PFSK-1 (cell line): Measurements from ENCODE around the gene UVRAG.

Source experiments
- FOXP2 ChIP-seq: optimal IDR thresholded peaks from 2 replicates; pipeline ENCODE3; 2011; ENCODE audit warnings: borderline replicate concordance, control low read depth, inconsistent platforms; ENCODE audit not compliant: insufficient read depth; ENCODE audit errors: extremely low read length, extremely low read depth
- POLR2AphosphoS5 ChIP-seq: IDR thresholded peaks from 2 replicates; pipeline ENCODE4 v1.6.1; 2012; ENCODE audit warnings: low read depth, mild to moderate bottlenecking, control low read depth, low read length, moderate library complexity
- REST ChIP-seq, 2 experiments: IDR thresholded peaks; 2 replicates each; pipeline versions ENCODE4 v1.6.1 to v1.8.0; 2011 to 2012; ENCODE audit warnings: low read depth in 2 of 2, low read length in 2 of 2, control low read depth in 1 of 2, inconsistent platforms in 1 of 2, mild to moderate bottlenecking in 1 of 2, moderate library complexity in 1 of 2; ENCODE audit not compliant: insufficient read depth in 1 of 2
- SIN3A ChIP-seq: IDR thresholded peaks from 2 replicates; pipeline ENCODE4 v1.6.1; 2012; ENCODE audit warnings: mild to moderate bottlenecking, low read length, moderate library complexity, borderline replicate concordance; ENCODE audit not compliant: insufficient read depth
- TAF1 ChIP-seq: IDR thresholded peaks from 2 replicates; pipeline ENCODE4 v1.6.1; 2012; ENCODE audit warnings: low read length, control low read depth, borderline replicate concordance; ENCODE audit not compliant: insufficient read depth

UVRAG gene

GRCh38 chr11:75795276-75796090, 19.5 kb upstream of the UVRAG start:
- TF ChIP-seq POLR2AphosphoS5 (no peak), REST (IDR thresholded peaks at IDR 0.05; ENCODE audit: insufficient read depth in 1 of 2, low read depth in 2 of 2, low read length in 2 of 2) (no peak), FOXP2 (no peak), SIN3A (no peak), TAF1 (no peak)

GRCh38 chr11:75796091-75796435, 18.9 kb upstream of the UVRAG start:
- no peak for TF ChIP-seq POLR2AphosphoS5
- no peak for TF ChIP-seq REST (IDR thresholded peaks at IDR 0.05; ENCODE audit: insufficient read depth in 1 of 2, low read depth in 2 of 2, low read length in 2 of 2)
- TF ChIP-seq TAF1 = no peak
- no peak for TF ChIP-seq FOXP2
- no peak for TF ChIP-seq SIN3A

GRCh38 chr11:75797116-75797515, 17.9 kb upstream of the UVRAG start:
- TF ChIP-seq REST (IDR thresholded peaks at IDR 0.05; ENCODE audit: insufficient read depth in 1 of 2, low read depth in 2 of 2, low read length in 2 of 2) = no peak

- no peak for TF ChIP-seq SIN3A
- no peak for TF ChIP-seq TAF1
- TF ChIP-seq REST (IDR thresholded peaks at IDR 0.05; ENCODE audit: insufficient read depth in 1 of 2, low read depth in 2 of 2, low read length in 2 of 2) = no peak
- TF ChIP-seq POLR2AphosphoS5 = no peak
- TF ChIP-seq FOXP2 = no peak
Measured at GRCh38 chr11:75797792-75798191, 17.2 kb upstream of the UVRAG start.

GRCh38 chr11:75800136-75800675, 14.8 kb upstream of the UVRAG start:
- no peak for TF ChIP-seq REST (IDR thresholded peaks at IDR 0.05; ENCODE audit: insufficient read depth in 1 of 2, low read depth in 2 of 2, low read length in 2 of 2)
- no peak for TF ChIP-seq POLR2AphosphoS5
- no peak for TF ChIP-seq FOXP2
- no peak for TF ChIP-seq SIN3A
- TF ChIP-seq TAF1 = no peak
